Prostate gland (tissue), 2 donors: Measurements from ENCODE around the gene WWOX. TPM values are rescaled to one million over a fixed set of nuclear protein-coding genes. Genes with fewer than 3 reads are reported as not detected.

Experiments used
- DNase-seq: peaks from one replicate; pipeline ENCODE4 v3.0.0-alpha.2; 2019; ENCODE audit warnings: low spot score
- H3K27ac ChIP-seq, 2 donors: fragments of 200-600 bp; sonication (generic); 2 replicates each; pipeline ENCODE4 v1.5.1; 2017 to 2019
- H3K27me3 ChIP-seq: fragments of 200-600 bp; sonication (generic); replicated peaks from 2 replicates; pipeline ENCODE4 v1.5.1; 2019; ENCODE audit not compliant: insufficient read depth
- H3K36me3 ChIP-seq, 2 donors: fragments of 200-600 bp; sonication (generic); 1 replicate in 1 of 2; 2 replicates in 1 of 2; pipeline versions ENCODE4 v1.5.1 to v1.8.1; 2017 to 2019
- H3K4me1 ChIP-seq: fragments of 200-600 bp; sonication (generic); replicated peaks from 2 replicates; pipeline ENCODE4 v1.5.1; 2019
- H3K4me3 ChIP-seq, 2 donors: fragments of 200-600 bp; sonication (generic); 2 replicates each; pipeline ENCODE4 v1.5.1; 2017 to 2019
- H3K9me3 ChIP-seq: fragments of 200-600 bp; sonication (generic); 2 replicates; pipeline ENCODE4 v1.5.1; 2017
- POLR2A ChIP-seq: fragments of 450-650 bp; IDR thresholded peaks from one replicate; pipeline ENCODE4 v1.6.1; 2016; ENCODE audit warnings: antibody characterized with exemption, mild to moderate bottlenecking
- POLR2AphosphoS5 ChIP-seq: sonication (generic); formaldehyde crosslinking; IDR thresholded peaks from one replicate; pipeline ENCODE4 v1.6.1; 2017; ENCODE audit warnings: antibody characterized with exemption
- WGBS: methylation state at CpG from one replicate; pipeline ENCODE4 v1.1.5; 2018; 5-methylcytosine and 5-hydroxymethylcytosine counted together
- intact Hi-C: fragments of 100-400 bp; cut with DNase I; formaldehyde crosslinking; loops from one replicate; pipeline ENCODE4 v1.14.2; 2022
- total RNA-seq, 2 donors: library from RNA; depleted of rRNA; stranded (reverse); fragments of >200 nt; gene quantifications; one replicate each; pipeline ENCODE4 v1.1.0, GENCODE V29; 2016
- TF ChIP-seq, protein P1 (sequence below), 4 experiments: fragments of 200-600 bp in 2 of 4; fragments of 450-650 bp in 2 of 4; sonication (generic) in 2 of 4; IDR thresholded peaks; 1 replicate in 3 of 4; 2 replicates in 1 of 4; pipeline ENCODE4 v1.5.1; 2016 to 2019; ENCODE audit warnings: antibody characterized with exemption in 4 of 4, mild to moderate bottlenecking in 2 of 4, moderate library complexity in 2 of 4

Gene WWOX
- total RNA-seq, 2 donors from 2014 or later: 93.2 to 99.4 TPM

DNA sequence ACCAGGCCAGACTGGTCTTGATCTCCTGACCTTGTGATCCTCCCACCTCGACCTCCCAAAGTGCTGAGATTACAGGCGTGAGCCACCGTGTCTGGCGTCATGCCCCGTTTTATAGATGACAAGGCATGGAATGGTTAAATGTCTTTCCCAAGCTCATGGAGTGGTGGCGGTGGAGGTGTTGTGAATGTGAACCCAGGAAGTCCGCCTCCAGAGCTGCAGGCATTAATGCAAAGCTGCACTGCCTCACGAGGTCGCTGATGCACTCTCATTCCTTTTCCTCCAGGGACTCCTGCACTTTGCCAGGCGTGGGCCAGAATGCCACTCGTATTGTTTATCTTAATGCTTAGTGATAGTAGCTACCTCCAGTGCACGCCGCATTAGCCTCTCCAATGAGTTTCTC is 149.6 kb downstream of the WWOX start:
- Histone ChIP-seq H3K27ac (no peak overlapping the region), H3K9me3 (no peaks in the 10 kb centered on the region), H3K36me3 (no peaks in the 10 kb centered on the region), H3K4me3 (no peak overlapping the region), H3K4me1 (no peaks in the 10 kb centered on the region), H3K27me3 (no peaks in the 10 kb centered on the region)
- WGBS: 84% methylated on average over 13 of the region's 13 CpGs
- no peak for TF ChIP-seq POLR2AphosphoS5
- no peak for TF ChIP-seq POLR2A
- TF ChIP-seq, protein P1, sequence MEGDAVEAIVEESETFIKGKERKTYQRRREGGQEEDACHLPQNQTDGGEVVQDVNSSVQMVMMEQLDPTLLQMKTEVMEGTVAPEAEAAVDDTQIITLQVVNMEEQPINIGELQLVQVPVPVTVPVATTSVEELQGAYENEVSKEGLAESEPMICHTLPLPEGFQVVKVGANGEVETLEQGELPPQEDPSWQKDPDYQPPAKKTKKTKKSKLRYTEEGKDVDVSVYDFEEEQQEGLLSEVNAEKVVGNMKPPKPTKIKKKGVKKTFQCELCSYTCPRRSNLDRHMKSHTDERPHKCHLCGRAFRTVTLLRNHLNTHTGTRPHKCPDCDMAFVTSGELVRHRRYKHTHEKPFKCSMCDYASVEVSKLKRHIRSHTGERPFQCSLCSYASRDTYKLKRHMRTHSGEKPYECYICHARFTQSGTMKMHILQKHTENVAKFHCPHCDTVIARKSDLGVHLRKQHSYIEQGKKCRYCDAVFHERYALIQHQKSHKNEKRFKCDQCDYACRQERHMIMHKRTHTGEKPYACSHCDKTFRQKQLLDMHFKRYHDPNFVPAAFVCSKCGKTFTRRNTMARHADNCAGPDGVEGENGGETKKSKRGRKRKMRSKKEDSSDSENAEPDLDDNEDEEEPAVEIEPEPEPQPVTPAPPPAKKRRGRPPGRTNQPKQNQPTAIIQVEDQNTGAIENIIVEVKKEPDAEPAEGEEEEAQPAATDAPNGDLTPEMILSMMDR (IDR thresholded peaks at IDR 0.05): no peak
- DNase-seq: no peak
- intact Hi-C loops: no loop called here

DNA sequence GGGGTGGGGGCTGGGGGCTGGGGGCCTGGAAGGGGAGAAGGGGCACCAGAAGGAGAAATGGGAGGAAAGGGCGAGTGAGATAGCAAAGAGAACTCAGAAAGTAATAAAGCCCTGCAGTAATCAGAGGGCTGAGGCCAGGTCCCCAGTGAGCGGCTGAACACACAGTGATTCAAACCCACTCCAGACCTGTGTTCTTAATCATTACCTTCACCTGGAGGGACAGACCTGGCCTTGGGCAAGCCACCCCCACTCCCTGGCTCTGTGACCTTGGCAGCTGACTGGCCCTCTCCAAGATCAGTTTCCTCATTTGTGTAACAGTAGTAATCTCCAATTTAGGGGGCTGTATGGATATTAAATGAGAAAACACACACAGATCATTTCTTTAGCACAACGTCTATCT is 150.4 kb downstream of the WWOX start:
- TF ChIP-seq POLR2A (no peak), POLR2AphosphoS5 (no peak)
- TF ChIP-seq, protein P1 (IDR thresholded peaks at IDR 0.05): no peak
- 93% methylated on average over 3 of the region's 3 CpGs for WGBS
- no peak overlapping the region for H3K4me3 ChIP-seq
- H3K27me3 ChIP-seq: no peaks in the 10 kb centered on the region
- no peaks in the 10 kb centered on the region for H3K36me3 ChIP-seq
- H3K4me1 ChIP-seq: no peaks in the 10 kb centered on the region
- H3K27ac ChIP-seq: no peak overlapping the region
- no peak for DNase-seq
- H3K9me3 ChIP-seq: no peaks in the 10 kb centered on the region
- intact Hi-C loops: no loop called here

DNA sequence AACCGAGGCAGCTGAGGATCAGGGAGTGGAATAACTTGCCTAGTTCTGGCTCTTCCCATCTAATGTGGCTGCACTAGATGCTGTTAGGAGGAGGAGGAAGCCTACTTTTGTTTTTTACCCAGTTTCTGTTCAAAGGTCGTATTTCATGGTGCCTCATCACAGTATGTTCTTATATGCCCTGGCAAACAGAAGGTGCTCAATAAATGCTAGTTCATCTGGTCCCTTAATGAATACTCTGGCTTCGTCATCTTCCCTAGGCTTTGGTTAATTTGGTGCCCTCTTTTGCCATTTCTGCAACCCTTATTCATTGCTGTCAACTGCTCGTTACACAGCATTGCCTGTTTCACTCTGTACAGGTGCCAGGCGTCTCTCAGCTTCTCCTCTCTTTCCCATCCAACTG is 151.7 kb downstream of the WWOX start:
- intact Hi-C loops: no loop called here
- TF ChIP-seq, protein P1 (IDR thresholded peaks at IDR 0.05): no peak
- TF ChIP-seq POLR2A (no peak), POLR2AphosphoS5 (no peak)
- Histone ChIP-seq H3K9me3 (no peaks in the 10 kb centered on the region), H3K27ac (no peak overlapping the region), H3K36me3 (no peaks in the 10 kb centered on the region), H3K27me3 (no peaks in the 10 kb centered on the region), H3K4me1 (no peaks in the 10 kb centered on the region), H3K4me3 (no peak overlapping the region)
- 94% methylated on average over 5 of the region's 5 CpGs for WGBS
- DNase-seq: no peak

DNA sequence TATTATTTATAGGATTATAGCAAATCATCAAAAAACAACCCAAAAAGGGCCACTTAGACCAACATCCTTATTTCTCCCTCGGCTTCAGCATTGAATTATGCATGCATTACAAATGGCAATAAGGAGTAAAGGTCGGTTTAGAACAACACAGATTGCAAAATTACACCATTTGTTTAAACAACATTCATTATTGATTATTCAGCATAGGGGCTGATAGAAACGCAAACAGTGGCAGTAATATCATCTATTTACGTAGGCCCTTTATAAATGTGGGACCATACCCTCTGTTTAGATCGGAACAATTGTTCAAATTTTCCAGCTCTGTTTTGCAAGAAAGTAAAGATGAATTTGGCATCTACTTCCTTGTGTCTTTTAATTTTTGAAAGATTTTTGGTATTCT is 153.3 kb downstream of the WWOX start:
- intact Hi-C loops: no loop called here
- WGBS: 98% methylated on average over 5 of the region's 5 CpGs
- no peak for TF ChIP-seq POLR2AphosphoS5
- TF ChIP-seq, protein P1 (IDR thresholded peaks at IDR 0.05): no peak
- no peak for TF ChIP-seq POLR2A
- H3K27ac ChIP-seq: no peak overlapping the region
- H3K4me1 ChIP-seq: no peaks in the 10 kb centered on the region
- no peaks in the 10 kb centered on the region for H3K36me3 ChIP-seq
- no peak for DNase-seq
- no peaks in the 10 kb centered on the region for H3K27me3 ChIP-seq
- H3K4me3 ChIP-seq: no peak overlapping the region
- H3K9me3 ChIP-seq: no peaks in the 10 kb centered on the region

DNA sequence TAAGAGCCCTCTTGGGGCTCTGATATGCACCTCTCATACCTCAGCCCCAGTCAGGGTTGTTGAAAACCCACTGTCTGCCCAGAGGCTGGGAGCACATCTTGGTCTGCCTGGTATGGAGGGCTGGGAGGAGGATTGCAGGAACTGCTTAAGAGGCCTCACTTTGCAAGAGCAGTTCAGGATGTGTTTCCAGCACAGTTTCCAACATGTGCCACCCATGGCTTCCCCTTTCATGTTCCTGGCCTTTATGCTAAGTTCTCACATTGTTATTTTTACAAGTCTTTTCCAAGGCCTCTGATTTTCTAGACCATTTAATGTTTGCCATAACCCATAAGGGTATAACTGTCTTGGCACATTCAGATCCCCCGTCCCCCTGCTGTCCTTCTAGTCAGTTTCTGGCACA is 155.4 kb downstream of the WWOX start:
- WGBS: 43% methylated on average over 1 of the region's 1 CpG

More for the DNA sequence above, 155.4 kb downstream of the WWOX start:
- intact Hi-C loops: no loop called here
- no peak for DNase-seq
- Histone ChIP-seq H3K36me3 (no peaks in the 10 kb centered on the region), H3K4me1 (no peaks in the 10 kb centered on the region), H3K27ac (no peak overlapping the region), H3K4me3 (no peak overlapping the region), H3K27me3 (no peaks in the 10 kb centered on the region), H3K9me3 (no peaks in the 10 kb centered on the region)
- TF ChIP-seq, protein P1 (IDR thresholded peaks at IDR 0.05): no peak
- no peak for TF ChIP-seq POLR2A
- TF ChIP-seq POLR2AphosphoS5: no peak
